HG03025 (cell line): ENCODE data around the gene SLC35A2.
"Not testable (repeated sequence)": the region's sequence is repeated elsewhere in the genome, so short reads cannot be mapped to it uniquely, and the experiment has no call there.

Source experiments
- ATAC-seq: cut with Tn5 transposase; IDR thresholded peaks from one replicate; pipeline ENCODE4 v1.9.1; 2021; ENCODE audit warnings: mild to moderate bottlenecking, moderate library complexity; ENCODE audit not compliant: unreplicated experiment, low FRiP score

SLC35A2 gene

DNA sequence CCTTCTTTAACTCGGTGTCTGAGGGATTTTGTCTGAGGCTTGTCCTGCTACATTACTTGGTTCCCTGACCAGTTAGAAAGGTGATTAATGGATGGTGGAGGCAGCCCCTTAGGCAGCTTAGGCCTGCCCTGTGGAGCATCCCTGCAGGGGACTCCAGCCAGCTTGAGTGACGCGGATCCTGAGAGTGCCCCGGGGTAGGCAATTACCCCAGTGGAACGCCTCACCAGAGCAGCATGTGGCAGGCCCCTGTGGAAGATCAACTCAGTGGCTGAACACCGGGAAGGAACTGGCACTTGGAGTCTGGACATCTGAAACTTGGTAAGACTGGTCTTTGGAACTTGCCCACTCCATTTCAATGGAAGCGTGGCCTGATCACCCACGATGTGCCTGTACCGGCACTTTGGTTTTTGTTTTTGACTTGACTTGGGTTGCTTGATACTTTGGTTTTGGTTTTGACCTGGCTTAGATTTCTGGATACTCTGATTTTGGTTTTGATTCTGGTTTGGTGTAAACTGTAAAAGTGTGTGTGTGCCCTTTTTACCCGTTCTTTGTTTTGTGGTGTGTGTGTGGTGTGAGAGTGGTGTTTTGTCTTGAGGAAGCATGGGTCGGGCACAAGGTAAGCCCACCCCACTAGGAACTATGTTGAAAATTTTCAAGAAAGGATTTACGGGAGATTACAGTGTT is 57.2 kb downstream of the SLC35A2 start:
- ATAC-seq, result not testable (repeated sequence)

GRCh38 chrX:48853494-48853893 is 58.0 kb downstream of the SLC35A2 start:
- ATAC-seq, result not testable (repeated sequence)
